Large intestine (tissue), 3 donors: ENCODE data around the gene CCL11. TPM values are rescaled to one million over a fixed set of nuclear protein-coding genes. Genes with fewer than 3 reads are reported as not detected.

Experiments used
- DNase-seq, 2 donors: peaks; one replicate each; pipeline versions ENCODE4 v3.0.0 to v3.0.0-alpha.2; 2013
- H3K27ac ChIP-seq: one replicate; pipeline ENCODE4 v1.5.1; 2013; ENCODE audit warnings: low read length
- H3K27me3 ChIP-seq: 2 replicates; pipeline ENCODE4 v1.6.1; 2013; ENCODE audit warnings: low read length; ENCODE audit not compliant: control insufficient read depth, insufficient read depth
- H3K36me3 ChIP-seq: 2 replicates; pipeline ENCODE4 v1.6.1; 2013; ENCODE audit warnings: low read length; ENCODE audit not compliant: control insufficient read depth, insufficient read depth
- H3K4me1 ChIP-seq: one replicate; pipeline ENCODE4 v1.6.1; 2013; ENCODE audit warnings: low read length; ENCODE audit not compliant: control insufficient read depth, insufficient read depth
- H3K4me3 ChIP-seq: one replicate; pipeline ENCODE4 v1.5.1; 2013; ENCODE audit warnings: low read length
- H3K9me3 ChIP-seq: one replicate; pipeline ENCODE4 v1.6.1; 2013; ENCODE audit warnings: mild to moderate bottlenecking, low read depth, low read length, moderate library complexity; ENCODE audit not compliant: control insufficient read depth
- whole genome bisulfite sequencing: methylation state at CpG from one replicate; pipeline ENCODE4 v1.1.5; 2013; ENCODE audit warnings: low lambda C conversion rate; ENCODE audit not compliant: insufficient coverage; 5-methylcytosine and 5-hydroxymethylcytosine counted together
- polyA plus RNA-seq: library from polyadenylated mRNA; unstranded; fragments of 120-200 nt; gene quantifications from one replicate; pipeline ENCODE4 v1.2.1, GENCODE V29; 2013

CCL11 gene
- polyA plus RNA-seq, 1 donor: 0.64 TPM

DNA sequence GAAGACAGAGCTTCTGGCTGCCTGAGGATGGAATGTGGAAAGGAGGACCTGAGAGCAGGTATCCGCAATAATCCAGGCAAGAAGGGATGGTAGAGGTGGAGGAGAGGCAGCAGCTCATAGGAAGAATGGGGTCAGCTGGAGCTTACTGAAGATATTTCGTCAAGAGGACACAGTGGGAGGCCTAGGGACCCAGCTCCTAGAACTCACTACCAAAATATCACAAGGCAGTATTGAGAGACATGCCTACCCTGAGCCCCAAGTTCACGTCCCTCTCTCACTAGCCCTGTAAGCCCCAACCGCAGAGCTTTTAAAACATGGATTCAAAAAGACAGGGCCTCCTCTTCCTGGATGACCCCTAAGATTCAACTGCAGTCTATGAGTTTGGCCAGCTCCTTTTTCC, 19.5 kb downstream of the CCL11 start:
- DNase-seq: no peak
- Histone ChIP-seq H3K4me1 (no peaks in the 10 kb centered on the region), H3K9me3 (no peaks in the 10 kb centered on the region), H3K36me3 (no peaks in the 10 kb centered on the region), H3K27ac (no peak overlapping the region), H3K27me3 (no peaks in the 10 kb centered on the region), H3K4me3 (no peak overlapping the region)
- no CpG with 5 or more reads among the region's 4 CpGs for WGBS

GRCh38 chr17:34305606-34306005, 20.1 kb downstream of the CCL11 start:
- H3K4me3 ChIP-seq: no peak overlapping the region
- no peak overlapping the region for H3K27ac ChIP-seq
- no peaks in the 10 kb centered on the region for H3K9me3 ChIP-seq
- H3K36me3 ChIP-seq: no peaks in the 10 kb centered on the region
- no peaks in the 10 kb centered on the region for H3K4me1 ChIP-seq
- H3K27me3 ChIP-seq: no peaks in the 10 kb centered on the region
- DNase-seq: no peak

DNA sequence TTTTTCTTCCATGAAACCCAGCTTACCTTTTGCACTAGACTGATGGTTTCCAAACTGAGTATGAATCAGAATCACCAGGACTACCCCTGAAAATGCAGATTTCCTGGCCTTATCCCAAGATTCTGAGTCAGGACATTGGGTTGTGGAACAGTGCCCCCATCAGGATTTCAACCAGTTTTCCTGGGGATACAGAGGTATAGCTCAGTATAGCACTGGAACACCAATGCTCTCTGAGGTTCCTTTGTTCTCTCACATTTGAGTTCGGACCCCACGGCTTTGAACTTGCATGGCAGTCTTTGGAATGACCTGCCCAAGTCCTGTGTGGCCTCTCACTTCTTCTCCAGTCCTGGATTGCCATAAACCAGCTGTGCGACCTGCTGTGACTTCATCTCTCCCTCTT, 20.9 kb downstream of the CCL11 start:
- Histone ChIP-seq H3K36me3 (no peaks in the 10 kb centered on the region), H3K4me3 (no peak overlapping the region), H3K27me3 (no peaks in the 10 kb centered on the region), H3K4me1 (no peaks in the 10 kb centered on the region), H3K27ac (no peak overlapping the region), H3K9me3 (no peaks in the 10 kb centered on the region)
- no CpG with 5 or more reads among the region's 3 CpGs for WGBS
- no peak for DNase-seq

GRCh38 chr17:34307110-34307509, 21.6 kb downstream of the CCL11 start:
- WGBS: 30% methylated on average over 2 of the region's 3 CpGs
- Histone ChIP-seq H3K27ac (no peak overlapping the region), H3K4me3 (no peak overlapping the region), H3K27me3 (no peaks in the 10 kb centered on the region), H3K36me3 (no peaks in the 10 kb centered on the region), H3K9me3 (no peaks in the 10 kb centered on the region), H3K4me1 (no peaks in the 10 kb centered on the region)
- no peak for DNase-seq

DNA sequence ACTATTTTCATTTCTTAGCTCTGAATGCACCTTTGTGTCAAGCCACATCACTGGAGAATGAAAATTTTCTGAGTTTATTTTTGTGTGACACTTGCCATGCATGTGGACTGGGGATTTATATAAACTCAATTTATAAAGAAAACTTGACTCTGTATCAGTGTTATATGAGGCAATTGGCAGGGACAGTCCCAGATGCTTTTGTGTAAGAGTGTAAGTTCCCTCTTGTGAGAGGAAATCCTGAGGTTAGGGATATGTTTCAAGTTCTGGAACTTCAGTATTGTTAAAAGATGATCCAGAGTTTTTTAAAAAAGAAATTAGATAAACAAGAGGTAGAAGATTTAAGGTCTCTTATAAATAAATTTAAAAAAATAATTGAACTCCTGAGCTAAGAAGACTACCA, 22.8 kb downstream of the CCL11 start:
- no peak for DNase-seq
- H3K27me3 ChIP-seq: no peaks in the 10 kb centered on the region

GRCh38 chr17:34311291-34311690, 25.7 kb downstream of the CCL11 start:
- H3K27ac ChIP-seq: no peak overlapping the region
- no peaks in the 10 kb centered on the region for H3K9me3 ChIP-seq
- no peaks in the 10 kb centered on the region for H3K27me3 ChIP-seq
- no peaks in the 10 kb centered on the region for H3K36me3 ChIP-seq
- DNase-seq: no peak
- WGBS: 50% methylated on average over 1 of the region's 7 CpGs
- no peak overlapping the region for H3K4me3 ChIP-seq
- H3K4me1 ChIP-seq: no peaks in the 10 kb centered on the region

More for the DNA sequence above, 22.8 kb downstream of the CCL11 start:
- H3K4me1 ChIP-seq: no peaks in the 10 kb centered on the region
- H3K27ac ChIP-seq: no peak overlapping the region
- no peaks in the 10 kb centered on the region for H3K36me3 ChIP-seq
- H3K9me3 ChIP-seq: no peaks in the 10 kb centered on the region
- no peak overlapping the region for H3K4me3 ChIP-seq

DNA sequence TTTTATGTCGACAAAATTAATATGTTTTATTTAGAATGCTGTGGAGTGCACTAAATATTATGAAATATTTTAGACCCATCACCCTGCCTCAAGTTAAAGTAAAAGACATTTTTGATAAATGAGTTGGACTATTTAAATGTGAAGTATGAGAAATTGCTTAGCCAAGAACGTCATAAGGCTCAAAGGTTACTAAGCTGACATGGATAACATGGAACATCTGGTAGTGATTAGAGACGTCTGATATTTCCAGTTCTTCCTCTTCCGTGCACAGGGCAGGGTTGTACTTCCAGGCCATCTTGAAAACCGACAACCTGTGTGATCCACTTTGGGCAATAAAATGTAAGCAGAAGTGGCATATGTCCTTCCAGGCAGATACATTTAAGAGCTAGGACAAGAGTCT, 26.5 kb downstream of the CCL11 start:
- 50% methylated on average over 2 of the region's 5 CpGs for WGBS
- Histone ChIP-seq H3K27ac (no peak overlapping the region), H3K36me3 (no peaks in the 10 kb centered on the region), H3K9me3 (no peaks in the 10 kb centered on the region), H3K4me3 (no peak overlapping the region), H3K4me1 (no peaks in the 10 kb centered on the region), H3K27me3 (no peaks in the 10 kb centered on the region)
- peak in 1 of 2 donors; percentile 36 for DNase-seq

GRCh38 chr17:34313164-34313563, 27.6 kb downstream of the CCL11 start:
- H3K4me3 ChIP-seq: no peak overlapping the region
- H3K9me3 ChIP-seq: no peaks in the 10 kb centered on the region
- no peaks in the 10 kb centered on the region for H3K36me3 ChIP-seq
- no peaks in the 10 kb centered on the region for H3K4me1 ChIP-seq
- no peak overlapping the region for H3K27ac ChIP-seq
- H3K27me3 ChIP-seq: no peaks in the 10 kb centered on the region
- no peak for DNase-seq
- no CpG with 5 or more reads among the region's 4 CpGs for WGBS

DNA sequence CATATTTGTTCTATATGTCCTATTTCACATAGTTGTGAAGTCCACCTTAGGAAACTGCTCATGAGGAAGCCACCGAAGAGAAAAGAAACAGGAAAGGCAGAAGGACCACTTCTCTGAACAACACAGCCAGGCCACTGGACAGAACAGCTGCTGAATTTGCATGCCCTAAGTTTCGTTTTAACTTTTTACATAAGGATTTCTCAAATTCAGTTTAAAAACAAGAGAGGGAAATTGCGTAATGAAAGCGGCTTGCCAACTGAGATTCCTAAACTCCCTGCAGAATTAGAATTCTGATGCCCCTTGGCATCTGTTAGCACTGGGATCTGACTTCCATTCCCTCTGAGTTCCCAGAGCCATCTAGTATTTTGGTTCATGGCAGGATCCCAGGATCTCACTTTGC, 28.7 kb downstream of the CCL11 start:
- WGBS: 57% methylated on average over 1 of the region's 4 CpGs

DNA sequence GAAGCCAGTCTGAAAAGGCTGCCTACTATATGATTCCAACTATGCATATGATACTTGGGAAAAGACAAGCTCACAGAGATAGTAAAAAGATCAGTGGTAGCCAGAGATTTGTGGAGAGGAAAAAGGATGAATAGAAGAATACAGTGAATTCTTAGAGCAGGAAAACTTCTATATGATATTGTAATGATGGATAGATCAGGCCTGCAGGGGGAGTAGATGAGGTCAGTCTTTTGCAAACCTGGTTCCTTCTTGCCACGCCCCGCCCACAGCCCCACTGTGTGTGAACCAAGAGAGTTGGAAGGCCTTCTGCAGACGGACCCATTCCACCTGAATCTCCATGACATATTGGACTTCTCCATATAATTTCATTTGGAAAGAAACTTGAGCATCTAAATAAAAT, 32.9 kb downstream of the CCL11 start:
- Histone ChIP-seq H3K9me3 (no peaks in the 10 kb centered on the region), H3K36me3 (no peaks in the 10 kb centered on the region), H3K27ac (no peak overlapping the region), H3K4me3 (no peak overlapping the region), H3K27me3 (no peaks in the 10 kb centered on the region), H3K4me1 (no peaks in the 10 kb centered on the region)
- DNase-seq: no peak
- WGBS: no CpG with 5 or more reads among the region's 3 CpGs

More for the DNA sequence above, 28.7 kb downstream of the CCL11 start:
- Histone ChIP-seq H3K4me3 (no peak overlapping the region), H3K4me1 (no peaks in the 10 kb centered on the region), H3K27me3 (no peaks in the 10 kb centered on the region), H3K27ac (no peak overlapping the region), H3K36me3 (no peaks in the 10 kb centered on the region), H3K9me3 (no peaks in the 10 kb centered on the region)
- DNase-seq: no peak

DNA sequence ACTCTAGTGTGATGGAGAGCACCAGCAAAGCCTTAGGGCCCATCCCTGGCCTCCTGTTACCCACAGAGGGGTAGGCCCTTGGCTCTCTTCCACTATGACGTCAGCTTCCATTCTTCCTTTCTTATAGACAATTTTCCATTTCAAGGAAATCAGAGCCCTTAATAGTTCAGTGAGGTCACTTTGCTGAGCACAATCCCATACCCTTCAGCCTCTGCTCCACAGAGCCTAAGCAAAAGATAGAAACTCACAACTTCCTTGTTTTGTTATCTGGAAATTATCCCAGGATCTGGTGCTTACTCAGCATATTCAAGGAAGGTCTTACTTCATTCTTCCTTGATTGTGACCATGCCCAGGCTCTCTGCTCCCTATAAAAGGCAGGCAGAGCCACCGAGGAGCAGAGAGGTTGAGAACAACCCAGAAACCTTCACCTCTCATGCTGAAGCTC, 33.5 kb downstream of the CCL11 start, which contains the start of gene CCL8:
Gene CCL8, plus strand, starts transcription at position 397 of the 445 bp plus-strand sequence. CDS start 67 bp downstream, outside the sequence.
- Histone ChIP-seq H3K27me3 (no peaks in the 10 kb centered on the region), H3K4me3 (no peak within 1 kb of the TSS), H3K36me3 (no peaks in the 10 kb centered on the region), H3K9me3 (no peaks in the 10 kb centered on the region), H3K27ac (no peak within 1 kb of the TSS), H3K4me1 (no peaks in the 10 kb centered on the region)
- no peak for DNase-seq
- WGBS: no CpG with 5 or more reads among the region's 2 CpGs
